HCT116 (cell line): ENCODE results near the gene COQ3. TPM values are rescaled to one million over a fixed set of nuclear protein-coding genes. Genes with fewer than 3 reads are reported as not detected.

Experiments used
- ATAC-seq: fragments of 200-7000 bp; cut with Tn5 transposase; 2 replicates; pipeline ENCODE4 v1.9.1; 2020; ENCODE audit warnings: mild to moderate bottlenecking, moderate library complexity
- BruUV-seq: library from RNA; stranded (reverse); fragments of 400-500 nt; replicated peaks from 2 replicates; lab custom pipeline; 2021; lab: Mats Ljungman, UMichigan
- CTCF ChIA-PET: fragments of 300-600 bp; sonication (Branson Sonifier 250); formaldehyde crosslinking; loops from one replicate; lab custom pipeline; 2021; ENCODE audit warnings: antibody characterized with exemption; lab: Charles Lee
- POLR2A ChIA-PET: fragments of 300-600, 350-600 bp; sonication (Branson Sonifier 250); formaldehyde crosslinking; loops from one replicate; lab custom pipeline; 2021; ENCODE audit warnings: antibody characterized with exemption; lab: Charles Lee
- RAD21 ChIA-PET, 2 experiments: fragments of 300-600 bp; sonication (Branson Sonifier 250); formaldehyde crosslinking; loops; one replicate each; lab custom pipeline; 2023; ENCODE audit warnings: low total read pairs in 2 of 2; ENCODE audit not compliant: uncharacterized antibody in 2 of 2, unreplicated experiment in 2 of 2, low non-redundant PET in 1 of 2; lab: Charles Lee
- DNase-seq: peaks from one replicate; pipeline ENCODE4 v3.0.0-alpha.2; 2010; ENCODE audit warnings: low read depth, low spot score
- H2AFZ ChIP-seq: fragments of 200-600 bp; shearing (Covaris generic), sonication (generic); 2 replicates; pipeline ENCODE4 v1.6.1; 2017; ENCODE audit warnings: low read depth, mixed run types, mixed read lengths, antibody characterized with exemption, low read length; ENCODE audit not compliant: poor library complexity, severe bottlenecking
- H3K27ac ChIP-seq: 2 replicates; pipeline ENCODE4 v1.5.1; 2012; ENCODE audit warnings: low read depth, low read length
- H3K27me3 ChIP-seq: fragments of 200-600 bp; sonication (generic); 2 replicates; pipeline ENCODE4 v1.6.1; 2016; ENCODE audit warnings: mixed run types, low read length, mixed read lengths; ENCODE audit not compliant: insufficient read depth
- H3K36me3 ChIP-seq, 2 experiments: fragments of 200-500 bp in 1 of 2; fragments of 200-600 bp in 1 of 2; sonication (Bioruptor generic) in 1 of 2; sonication (generic) in 1 of 2; 2 replicates each; pipeline versions ENCODE4 v1.5.1 to v1.6.1; 2014 to 2016; ENCODE audit warnings: low read length in 2 of 2, inconsistent platforms in 1 of 2, mixed read lengths in 1 of 2, mixed run types in 1 of 2; ENCODE audit not compliant: insufficient read depth in 2 of 2, control insufficient read depth in 1 of 2
- H3K4me1 ChIP-seq, 2 experiments: fragments of 200-600 bp in 1 of 2; sonication (generic) in 1 of 2; 2 replicates each; pipeline versions ENCODE4 v1.5.1 to v1.6.1; 2012 to 2017; ENCODE audit warnings: low read length in 2 of 2, inconsistent platforms in 1 of 2, mild to moderate bottlenecking in 1 of 2, mixed read lengths in 1 of 2, mixed run types in 1 of 2, moderate library complexity in 1 of 2; ENCODE audit not compliant: insufficient read depth in 2 of 2, control insufficient read depth in 1 of 2
- H3K4me2 ChIP-seq: fragments of 200-600 bp; sonication (generic); 2 replicates; pipeline ENCODE4 v1.6.1; 2017; ENCODE audit warnings: mixed run types, low read length, mixed read lengths
- H3K4me3 ChIP-seq, 2 experiments: fragments of 200-600 bp in 1 of 2; sonication (generic) in 1 of 2; replicated peaks in 1 of 2; 2 replicates each; pipeline ENCODE4 v1.5.1; 2011 to 2016; ENCODE audit warnings: low read length in 2 of 2, control low read depth in 1 of 2, low read depth in 1 of 2, mild to moderate bottlenecking in 1 of 2, mixed read lengths in 1 of 2, mixed run types in 1 of 2
- H3K79me2 ChIP-seq: fragments of 200-600 bp; sonication (generic); 2 replicates; pipeline ENCODE4 v1.6.1; 2017; ENCODE audit warnings: mild to moderate bottlenecking, mixed run types, low read length, moderate library complexity, mixed read lengths; ENCODE audit not compliant: insufficient read depth
- H3K9ac ChIP-seq: fragments of 200-600 bp; sonication (generic); 2 replicates; pipeline ENCODE4 v1.6.1; 2016; ENCODE audit warnings: low read length, mixed read lengths
- H3K9me2 ChIP-seq: fragments of 200-600 bp; sonication (generic), shearing (Covaris generic); 2 replicates; pipeline ENCODE4 v1.6.1; 2017; ENCODE audit warnings: mixed run types, mild to moderate bottlenecking, moderate library complexity; ENCODE audit not compliant: insufficient read depth
- H3K9me3 ChIP-seq, 2 experiments: fragments of 200-500 bp in 1 of 2; fragments of 200-600 bp in 1 of 2; sonication (Bioruptor generic) in 1 of 2; sonication (generic) in 1 of 2; 2 replicates each; pipeline ENCODE4 v1.6.1; 2014 to 2017; ENCODE audit warnings: low read length in 2 of 2, mixed read lengths in 2 of 2, inconsistent platforms in 1 of 2, low read depth in 1 of 2, mild to moderate bottlenecking in 1 of 2, mixed run types in 1 of 2, moderate library complexity in 1 of 2; ENCODE audit not compliant: control insufficient read depth in 1 of 2, insufficient read depth in 1 of 2
- H4K20me1 ChIP-seq: fragments of 200-600 bp; sonication (generic), shearing (Covaris generic); 2 replicates; pipeline ENCODE4 v1.6.1; 2017; ENCODE audit warnings: mixed run types, mild to moderate bottlenecking, moderate library complexity; ENCODE audit not compliant: insufficient read depth
- CBX3 ChIP-seq: IDR thresholded peaks from 2 replicates; pipeline ENCODE4 v1.6.1; 2012; ENCODE audit warnings: low read depth
- CTCF ChIP-seq, 3 experiments: fragments of 200-600 bp in 1 of 3; sonication (generic) in 1 of 3; IDR thresholded peaks in 2 of 3; conservative IDR thresholded peaks in 1 of 3; 2 replicates each; pipeline ENCODE4 v1.5.1; 2012 to 2017; ENCODE audit warnings: low read depth in 2 of 3, low read length in 2 of 3, antibody characterized with exemption in 1 of 3, borderline replicate concordance in 1 of 3, control low read depth in 1 of 3, mild to moderate bottlenecking in 1 of 3, mixed read lengths in 1 of 3, mixed run types in 1 of 3, moderate library complexity in 1 of 3; ENCODE audit not compliant: insufficient read depth in 1 of 3
- ELF1 ChIP-seq: IDR thresholded peaks from 2 replicates; pipeline ENCODE4 v1.6.1; 2012; ENCODE audit warnings: low read depth, borderline replicate concordance
- MAX ChIP-seq: IDR thresholded peaks from 2 replicates; pipeline ENCODE4 v1.6.1; 2012
- RAD21 ChIP-seq: IDR thresholded peaks from 2 replicates; pipeline ENCODE4 v1.6.1; 2012; ENCODE audit warnings: low read depth, mild to moderate bottlenecking
- SP1 ChIP-seq: IDR thresholded peaks from 2 replicates; pipeline ENCODE4 v1.6.1; 2012; ENCODE audit warnings: low read depth
- ZBTB33 ChIP-seq: IDR thresholded peaks from 2 replicates; pipeline ENCODE4 v1.6.1; 2011; ENCODE audit warnings: mild to moderate bottlenecking, low read length, moderate library complexity; ENCODE audit not compliant: insufficient replicate concordance; ENCODE audit errors: extremely low read depth
- ZNF274 ChIP-seq: fragments of 200-500 bp; sonication (Bioruptor generic); IDR thresholded peaks from 2 replicates; pipeline ENCODE4 v1.6.1; 2014; ENCODE audit warnings: mild to moderate bottlenecking, low read depth, low read length, inconsistent platforms
- intact Hi-C: fragments of 100-400 bp; cut with micrococcal nuclease; formaldehyde crosslinking; loops from 2 replicates; pipeline ENCODE4 v1.10.0; 2022
- total RNA-seq: library from RNA; stranded (reverse); gene quantifications from one replicate; pipeline ENCODE4 v1.2.1, GENCODE V29; 2021; ENCODE audit not compliant: unreplicated experiment

The COQ3 gene
- total RNA-seq, 1 experiment from 2014 or later: 19.0 TPM

GRCh38 chr6:99393698-99394531, at the start of gene COQ3 (continued):
- no peak for TF ChIP-seq CTCF (IDR thresholded peaks at IDR 0.05 in 2 of 3, conservative IDR thresholded peaks at IDR 0.05 in 1 of 3; ENCODE audit: borderline replicate concordance in 1 of 3, insufficient read depth in 1 of 3, low read depth in 2 of 3, low read length in 2 of 3)
- TF ChIP-seq MAX: no peak
- peak; percentile 70 for TF ChIP-seq ZBTB33
- TF ChIP-seq, all 23 proteins: peak for 7

- Histone ChIP-seq H3K9me2 (no peaks in the 10 kb centered on the region), H3K36me3 (peaks cover 0 to 3% of the 10 kb centered on the region in 2 experiments; a peak in 1 of 4 replicates), H3K79me2 (peaks cover under 1% of the 10 kb centered on the region), H4K20me1 (no peaks in the 10 kb centered on the region), H3K9me3 (no peaks in the 10 kb centered on the region), H3K4me1 (no peaks in the 10 kb centered on the region), H3K4me2 (no peak overlapping the region), H2AFZ (no peak overlapping the region), H3K4me3 (no peak overlapping the region), H3K27ac (no peak overlapping the region), H3K9ac (no peak overlapping the region), H3K27me3 (no peaks in the 10 kb centered on the region)
- RAD21 ChIA-PET: no interaction called here
- TF ChIP-seq ZBTB33: no peak
- TF ChIP-seq SP1: no peak
- TF ChIP-seq ELF1: no peak
- no peak for TF ChIP-seq MAX
- no peak for TF ChIP-seq ZNF274
- TF ChIP-seq CBX3: no peak
- TF ChIP-seq RAD21: peak; percentile 35
- TF ChIP-seq CTCF (IDR thresholded peaks at IDR 0.05 in 2 of 3, conservative IDR thresholded peaks at IDR 0.05 in 1 of 3; ENCODE audit: borderline replicate concordance in 1 of 3, insufficient read depth in 1 of 3, low read depth in 2 of 3, low read length in 2 of 3): peak; percentile 31 to 53 (median 46); a peak in 5 of 6 replicates
- ATAC-seq (peak; percentile 76), DNase-seq (peak; percentile 24)
- no TSS peak for BruUV-seq
- POLR2A ChIA-PET: no interaction called here
- CTCF ChIA-PET: interaction anchor here (0.9 to 1.4 kb wide), 2 partner anchors 9 to 10 kb away, joined by 3 read pairs; no protein-coding TSS in a partner anchor
- intact Hi-C loops: no loop called here
These were observed 40.9 kb upstream of the COQ3 start for GRCh38 chr6:99434702-99435530.
